ENCODE measurements around the gene CRYZ.

Gene CRYZ

GRCh38 chr1:74773582-74773981, 40.7 kb upstream of the CRYZ start:
- TF ChIP-seq TSHZ2 (CRISPR knock-in tag; IDR thresholded peaks at IDR 0.05) = no peak
- TF ChIP-seq SNAI2 (CRISPR knock-in tag; IDR thresholded peaks at IDR 0.05) = no peak
- TF ChIP-seq, protein P1, sequence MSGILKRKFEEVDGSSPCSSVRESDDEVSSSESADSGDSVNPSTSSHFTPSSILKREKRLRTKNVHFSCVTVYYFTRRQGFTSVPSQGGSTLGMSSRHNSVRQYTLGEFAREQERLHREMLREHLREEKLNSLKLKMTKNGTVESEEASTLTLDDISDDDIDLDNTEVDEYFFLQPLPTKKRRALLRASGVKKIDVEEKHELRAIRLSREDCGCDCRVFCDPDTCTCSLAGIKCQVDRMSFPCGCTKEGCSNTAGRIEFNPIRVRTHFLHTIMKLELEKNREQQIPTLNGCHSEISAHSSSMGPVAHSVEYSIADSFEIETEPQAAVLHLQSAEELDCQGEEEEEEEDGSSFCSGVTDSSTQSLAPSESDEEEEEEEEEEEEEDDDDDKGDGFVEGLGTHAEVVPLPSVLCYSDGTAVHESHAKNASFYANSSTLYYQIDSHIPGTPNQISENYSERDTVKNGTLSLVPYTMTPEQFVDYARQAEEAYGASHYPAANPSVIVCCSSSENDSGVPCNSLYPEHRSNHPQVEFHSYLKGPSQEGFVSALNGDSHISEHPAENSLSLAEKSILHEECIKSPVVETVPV (CRISPR knock-in tag; IDR thresholded peaks at IDR 0.05) = no peak
- TF ChIP-seq CSDC2 (CRISPR knock-in tag; IDR thresholded peaks at IDR 0.05) = no peak
- TF ChIP-seq ZNF8 (CRISPR knock-in tag; IDR thresholded peaks at IDR 0.05) = no peak
- no peak for TF ChIP-seq ZFP30 (CRISPR knock-in tag; IDR thresholded peaks at IDR 0.05)
- no peak for TF ChIP-seq PPARA (CRISPR knock-in tag; IDR thresholded peaks at IDR 0.05; ENCODE audit: borderline replicate concordance)
- no peak for TF ChIP-seq ZNF565 (CRISPR knock-in tag; conservative IDR thresholded peaks at IDR 0.05; ENCODE audit: low read depth)
- ATAC-seq = no peak

DNA sequence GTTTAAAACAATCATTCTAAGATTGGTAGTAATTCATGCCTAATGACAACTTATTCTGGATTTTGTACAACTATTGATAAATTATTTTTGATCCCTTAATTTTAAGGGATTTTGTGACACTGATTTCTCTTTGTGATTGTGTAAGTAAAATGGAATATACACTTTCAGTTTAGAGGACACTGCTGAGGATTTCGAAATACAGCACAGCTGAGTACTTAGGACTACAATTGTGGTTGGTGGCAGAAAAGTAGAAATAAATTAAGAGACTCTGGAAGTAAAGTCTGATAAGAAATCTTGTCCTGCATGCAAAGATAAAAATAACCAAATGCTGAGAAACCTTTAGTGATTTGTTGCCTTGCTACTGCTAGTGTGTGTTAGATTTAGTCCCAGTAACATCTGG, 40.1 kb upstream of the CRYZ start:
- no peak for ATAC-seq
- no peak for TF ChIP-seq PATZ1 (CRISPR knock-in tag; IDR thresholded peaks at IDR 0.05; ENCODE audit: borderline replicate concordance)
- no peak for TF ChIP-seq ARNTL (CRISPR knock-in tag; IDR thresholded peaks at IDR 0.05; ENCODE audit: borderline replicate concordance, low read depth)
- no peak for TF ChIP-seq TOX (CRISPR knock-in tag; IDR thresholded peaks at IDR 0.05; ENCODE audit: borderline replicate concordance)
- TF ChIP-seq TSHZ2 (CRISPR knock-in tag; IDR thresholded peaks at IDR 0.05) = no peak
- TF ChIP-seq GLIS3 (CRISPR knock-in tag; IDR thresholded peaks at IDR 0.05) = no peak
- TF ChIP-seq ISL1 (CRISPR knock-in tag; IDR thresholded peaks at IDR 0.05) = no peak
- no peak for TF ChIP-seq CREB5 (CRISPR knock-in tag; IDR thresholded peaks at IDR 0.05; ENCODE audit: low read depth)
- no peak for TF ChIP-seq SNAI2 (CRISPR knock-in tag; IDR thresholded peaks at IDR 0.05)
- TF ChIP-seq, protein P1 (CRISPR knock-in tag; IDR thresholded peaks at IDR 0.05) = no peak
- TF ChIP-seq CSDC2 (CRISPR knock-in tag; IDR thresholded peaks at IDR 0.05) = no peak
- no peak for TF ChIP-seq TCF4 (CRISPR knock-in tag; IDR thresholded peaks at IDR 0.05; ENCODE audit: borderline replicate concordance)
- no peak for TF ChIP-seq ZFP30 (CRISPR knock-in tag; IDR thresholded peaks at IDR 0.05)

GRCh38 chr1:74771913-74772515, 39.2 kb upstream of the CRYZ start:
- ATAC-seq = peak; percentile 90
- TF ChIP-seq GLIS3 (CRISPR knock-in tag; IDR thresholded peaks at IDR 0.05) (no peak), ZFP3 (CRISPR knock-in tag; IDR thresholded peaks at IDR 0.05) (no peak), CSDC2 (CRISPR knock-in tag; IDR thresholded peaks at IDR 0.05) (no peak), ISL1 (CRISPR knock-in tag; IDR thresholded peaks at IDR 0.05) (no peak), TCF4 (CRISPR knock-in tag; IDR thresholded peaks at IDR 0.05; ENCODE audit: borderline replicate concordance) (no peak), TOX (CRISPR knock-in tag; IDR thresholded peaks at IDR 0.05; ENCODE audit: borderline replicate concordance) (no peak), BACH2 (CRISPR knock-in tag; IDR thresholded peaks at IDR 0.05; ENCODE audit: borderline replicate concordance) (no peak), ZC3H10 (CRISPR knock-in tag; IDR thresholded peaks at IDR 0.05) (no peak), PATZ1 (CRISPR knock-in tag; IDR thresholded peaks at IDR 0.05; ENCODE audit: borderline replicate concordance) (no peak)
- TF ChIP-seq, protein P1 (CRISPR knock-in tag; IDR thresholded peaks at IDR 0.05) = no peak
